HG02642 (cell line): ENCODE data around the gene PAN3.

Experiments
- ATAC-seq: cut with Tn5 transposase; IDR thresholded peaks from one replicate; pipeline ENCODE4 v1.9.1; 2021; ENCODE audit warnings: mild to moderate bottlenecking; ENCODE audit not compliant: unreplicated experiment, poor library complexity

PAN3 gene

DNA sequence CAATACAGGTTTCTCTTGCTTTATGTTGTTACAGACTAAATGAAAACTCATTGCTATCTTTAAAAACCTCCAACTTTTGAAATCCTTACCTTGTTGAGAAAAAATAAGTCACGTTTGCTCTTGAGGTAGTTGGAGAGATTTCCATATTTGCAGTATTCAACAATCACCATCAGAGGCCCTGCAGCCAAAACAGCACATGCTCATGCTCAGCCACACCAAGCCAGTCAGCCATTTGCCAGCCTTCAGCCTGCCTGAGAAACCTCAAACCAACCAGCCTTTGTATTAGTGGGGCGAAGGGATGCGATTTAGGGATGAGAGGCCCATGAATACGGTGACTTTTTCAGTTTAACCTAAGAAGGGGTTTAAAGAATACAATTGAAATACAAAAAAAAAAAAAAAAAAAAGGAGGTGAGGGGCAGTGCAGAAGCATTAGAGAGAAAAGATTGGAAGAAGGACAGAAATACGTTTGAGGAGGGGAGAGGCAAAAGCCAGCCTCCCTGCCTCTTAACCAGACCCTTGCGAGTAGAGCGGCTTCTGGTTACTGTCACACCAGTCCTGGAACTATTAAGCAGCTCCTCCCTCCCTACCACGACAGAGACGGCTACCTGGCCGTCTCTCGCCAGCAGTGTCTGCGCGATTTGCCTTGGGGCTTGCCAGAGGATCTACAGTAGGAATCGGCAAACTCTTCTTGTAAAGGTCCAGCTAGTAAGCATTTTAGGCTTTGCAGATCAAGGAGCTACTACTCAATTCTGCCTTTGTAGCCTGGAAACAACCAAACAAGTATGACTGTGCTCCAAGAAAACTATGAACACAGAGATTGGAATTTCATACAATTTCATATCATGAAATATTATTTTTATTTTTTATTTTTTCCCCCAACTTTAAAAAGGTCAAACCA, 189.3 kb downstream of the PAN3 start:
- no peak for ATAC-seq

DNA sequence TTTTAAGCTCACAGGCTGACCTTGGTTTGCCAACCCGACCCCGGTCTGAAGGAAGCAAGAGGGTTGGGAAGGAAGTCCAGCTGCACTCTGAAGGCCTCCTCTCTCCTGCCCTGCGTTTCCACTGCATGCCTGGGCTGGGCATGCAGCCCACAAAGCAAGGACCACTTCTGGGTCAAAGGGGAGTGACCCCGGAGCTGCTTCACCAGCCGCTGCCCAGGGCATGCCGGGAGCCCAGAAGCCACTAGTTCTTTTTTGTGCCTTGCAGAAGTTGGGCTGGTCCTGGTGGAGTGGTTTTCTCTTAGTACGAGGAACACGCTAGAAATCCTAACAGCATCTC, 189.9 kb downstream of the PAN3 start:
- ATAC-seq = no peak

DNA sequence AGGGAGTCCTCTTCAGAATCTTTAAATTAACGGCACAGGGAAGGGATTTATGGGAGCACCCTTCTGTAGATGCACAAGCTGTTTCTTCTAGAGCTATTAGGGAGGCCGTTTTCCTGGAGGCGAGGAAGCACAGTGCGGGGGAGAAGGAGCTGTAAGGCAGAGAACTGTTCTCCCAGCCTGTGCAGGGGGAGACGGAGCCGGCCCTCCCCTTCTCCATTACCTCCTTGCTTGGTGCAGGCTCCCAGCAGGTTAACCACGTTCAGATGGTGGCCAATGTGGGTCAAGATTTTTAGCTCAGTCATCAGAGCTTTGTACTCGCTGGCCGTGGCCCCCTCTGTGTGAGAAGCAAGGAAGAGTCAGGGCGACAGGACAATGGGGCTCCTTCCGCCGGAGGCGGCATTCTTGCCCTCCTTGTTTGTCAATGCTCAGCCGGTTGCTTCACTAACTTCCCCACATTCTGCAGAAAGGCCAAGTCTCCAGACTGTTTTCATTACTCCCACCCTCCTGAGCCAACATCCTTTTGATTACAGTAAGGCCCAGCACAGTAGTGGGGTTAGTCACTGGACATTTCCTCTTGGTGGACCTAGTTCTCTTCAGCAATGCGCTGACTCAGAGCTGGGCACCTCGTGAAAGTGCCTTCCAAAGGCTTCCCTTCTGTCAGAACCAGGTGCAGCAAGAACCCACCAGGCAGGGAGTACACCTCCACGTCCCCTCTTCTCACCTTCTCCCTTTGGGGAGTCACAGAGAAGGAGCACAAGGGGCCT, 191.2 kb downstream of the PAN3 start:
- no peak for ATAC-seq

DNA sequence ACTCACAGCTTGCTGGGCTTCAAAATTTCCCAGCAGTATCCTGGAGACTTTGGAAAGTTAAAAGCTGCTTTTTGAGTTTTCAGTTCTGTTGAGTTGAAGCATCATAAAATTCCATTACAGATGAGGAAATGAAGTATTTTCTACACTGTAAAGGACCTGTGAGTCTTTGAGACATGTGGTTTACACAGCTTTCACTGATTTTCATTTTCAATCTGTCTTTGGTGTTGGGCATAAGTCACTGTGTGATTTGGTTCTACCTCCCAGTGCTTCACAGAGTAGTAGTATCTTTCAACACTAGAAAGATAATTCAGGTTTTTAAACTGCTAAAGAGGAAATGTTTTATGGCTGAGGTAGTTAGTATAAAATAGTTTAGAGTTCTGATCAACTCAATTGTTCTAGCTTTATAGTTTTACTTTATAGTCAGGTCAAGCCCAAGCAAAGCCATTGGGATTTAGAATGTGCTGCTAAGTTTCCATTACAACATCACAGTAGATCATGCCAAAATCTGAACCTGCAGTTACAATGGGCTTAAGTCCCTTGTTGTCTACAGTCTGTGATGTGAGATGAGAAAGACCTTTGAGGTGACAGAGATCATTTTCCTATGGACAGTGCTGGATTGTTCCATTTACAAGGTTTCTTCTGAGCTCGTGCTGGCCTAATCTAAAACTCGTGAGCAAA, 195.0 kb downstream of the PAN3 start:
- ATAC-seq = no peak

DNA sequence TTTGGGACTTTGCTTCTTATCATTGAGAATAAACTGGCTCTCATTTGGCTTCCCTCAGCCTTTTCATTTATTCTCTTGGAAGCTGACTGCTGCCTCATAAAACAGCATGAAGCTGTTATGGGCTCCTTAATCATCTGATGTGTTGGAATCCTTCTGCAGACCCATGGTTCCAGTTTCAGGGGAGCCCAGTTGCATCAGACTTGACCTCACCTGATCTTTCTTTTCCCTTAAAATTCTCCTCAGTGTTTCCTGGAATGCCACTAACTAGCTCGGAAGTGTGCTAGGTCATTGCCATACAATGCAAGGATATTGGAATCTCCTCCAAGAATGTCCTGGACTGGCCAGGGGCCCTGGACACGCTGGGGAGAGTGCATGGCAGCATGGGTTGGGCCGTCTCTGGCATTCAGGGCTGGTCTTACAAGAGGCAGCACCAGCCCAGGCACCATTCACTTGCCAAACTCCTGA, 197.9 kb downstream of the PAN3 start:
- ATAC-seq = no peak

DNA sequence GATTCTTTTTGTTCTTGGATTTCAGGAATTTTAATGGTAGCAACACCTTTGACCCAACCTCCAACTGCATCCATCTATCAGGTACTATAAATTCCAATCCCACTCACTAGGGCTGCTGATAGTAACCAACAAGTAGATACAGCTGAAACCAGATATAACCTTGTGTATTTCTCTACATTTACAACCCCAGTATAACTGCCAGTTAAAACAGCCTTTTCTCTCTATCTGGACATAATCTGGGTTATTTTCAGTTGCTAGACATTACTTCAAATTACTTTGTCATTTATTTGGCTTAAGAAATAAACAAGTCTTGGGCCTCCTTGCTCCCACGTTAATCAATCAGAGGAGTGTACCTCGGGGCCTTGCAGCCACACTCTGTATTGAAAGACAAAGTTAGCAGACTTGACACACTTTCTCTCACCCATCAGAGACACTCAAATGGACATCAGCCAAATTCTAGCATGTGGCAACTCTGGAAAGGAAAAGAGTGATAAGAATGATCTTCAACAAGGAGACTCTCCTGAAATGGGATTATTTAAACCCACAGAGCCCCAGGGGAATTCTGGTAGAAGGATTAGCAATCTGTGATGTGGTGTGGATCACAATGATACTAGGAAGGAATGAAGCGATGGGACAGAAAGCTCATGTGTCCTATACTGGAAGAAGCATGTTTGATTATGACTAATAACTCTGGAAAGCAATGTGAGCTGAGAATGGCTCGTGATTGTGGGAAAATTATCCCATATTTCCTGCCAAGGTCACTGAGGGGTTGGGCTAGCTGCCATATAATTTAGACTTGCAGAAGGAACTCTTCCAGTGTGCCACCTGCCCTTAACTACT, 199.0 kb downstream of the PAN3 start:
- ATAC-seq = no peak

DNA sequence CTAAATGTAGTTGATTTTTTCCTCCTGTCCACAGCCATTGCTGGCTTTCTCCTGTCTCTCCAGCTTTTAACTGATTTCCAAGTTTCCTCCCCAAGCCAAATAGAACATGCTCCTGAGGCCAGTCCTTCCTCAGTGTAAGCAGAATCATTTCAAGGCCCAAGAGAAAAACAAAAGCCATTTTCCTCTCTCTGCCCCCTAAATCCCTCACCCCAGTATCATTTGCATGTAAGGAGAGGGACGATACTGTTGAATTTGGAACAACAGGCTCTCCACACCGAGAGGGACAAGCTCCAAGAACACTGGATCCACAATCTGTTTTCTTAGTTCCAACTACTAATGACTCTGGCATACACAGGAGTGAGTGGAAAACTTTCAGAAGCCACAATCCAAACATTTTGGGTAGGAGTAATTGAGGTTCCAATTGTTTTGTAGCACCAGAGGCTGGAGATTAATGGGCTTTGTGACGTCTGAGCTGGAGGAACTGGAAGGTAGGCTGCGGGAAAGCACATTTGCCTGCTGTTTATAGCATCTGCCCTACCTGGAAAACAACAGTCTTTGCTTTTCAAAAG, 199.7 kb downstream of the PAN3 start:
- no peak for ATAC-seq

DNA sequence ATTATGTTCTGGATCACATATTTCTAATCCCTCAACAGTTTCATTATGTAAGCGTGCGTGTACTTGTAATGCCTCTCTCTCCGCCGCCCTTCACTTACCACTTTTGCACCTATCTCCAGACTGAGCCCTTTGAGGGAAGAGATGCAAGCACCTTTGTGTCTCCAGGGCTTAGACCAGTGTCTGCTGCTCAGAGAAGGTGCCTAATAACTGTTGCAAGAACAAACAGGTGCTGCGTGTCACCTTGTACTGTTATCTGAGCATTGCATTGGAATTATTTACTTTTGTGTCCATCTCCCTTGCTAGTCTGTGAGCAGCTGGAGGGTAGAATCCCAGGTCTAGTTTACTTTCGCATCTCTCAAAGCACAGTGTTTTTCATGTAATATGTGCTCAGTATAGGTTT, 200.4 kb downstream of the PAN3 start:
- no peak for ATAC-seq

DNA sequence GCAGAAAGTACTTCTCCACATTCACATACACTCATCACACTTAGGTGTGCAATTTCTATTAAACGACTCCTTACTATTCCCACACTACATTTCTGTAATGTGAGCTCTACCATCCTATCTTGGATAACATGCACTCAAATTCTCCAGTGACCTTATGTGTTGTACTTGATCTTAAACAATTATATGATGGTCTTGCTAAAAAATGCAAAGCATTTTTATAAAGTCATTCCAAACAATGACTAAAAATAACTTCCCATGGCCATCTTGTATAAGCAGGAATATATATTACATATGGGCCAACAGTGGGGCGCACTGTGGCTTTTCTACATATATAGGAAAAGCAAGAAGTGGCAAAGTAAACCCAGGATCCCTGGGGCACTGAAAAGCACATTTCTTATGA, 201.1 kb downstream of the PAN3 start:
- no peak for ATAC-seq

DNA sequence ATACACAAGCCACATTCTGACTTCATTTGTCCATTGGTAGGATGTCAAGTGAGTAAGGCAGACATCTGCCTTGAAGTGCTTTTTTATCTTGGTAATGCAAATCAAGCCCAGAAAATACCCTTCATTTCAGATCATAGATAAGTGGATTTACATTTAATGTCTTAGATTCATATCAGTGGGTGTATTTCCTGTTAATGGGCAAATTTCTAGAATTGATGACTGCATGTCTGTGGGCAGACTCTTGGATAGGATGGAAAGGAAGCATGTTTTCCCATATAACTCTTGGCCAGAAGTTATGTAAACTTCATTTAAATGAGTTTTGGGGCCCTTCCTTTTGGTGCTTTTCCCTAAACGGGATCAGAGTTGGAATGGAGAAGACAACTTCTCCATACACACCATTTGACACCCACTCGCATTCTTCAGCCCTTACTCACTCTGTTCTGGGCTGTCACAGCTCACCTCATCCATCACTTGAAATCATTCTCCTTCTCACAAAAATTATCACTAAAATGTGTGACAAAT, 202.0 kb downstream of the PAN3 start:
- ATAC-seq = no peak

DNA sequence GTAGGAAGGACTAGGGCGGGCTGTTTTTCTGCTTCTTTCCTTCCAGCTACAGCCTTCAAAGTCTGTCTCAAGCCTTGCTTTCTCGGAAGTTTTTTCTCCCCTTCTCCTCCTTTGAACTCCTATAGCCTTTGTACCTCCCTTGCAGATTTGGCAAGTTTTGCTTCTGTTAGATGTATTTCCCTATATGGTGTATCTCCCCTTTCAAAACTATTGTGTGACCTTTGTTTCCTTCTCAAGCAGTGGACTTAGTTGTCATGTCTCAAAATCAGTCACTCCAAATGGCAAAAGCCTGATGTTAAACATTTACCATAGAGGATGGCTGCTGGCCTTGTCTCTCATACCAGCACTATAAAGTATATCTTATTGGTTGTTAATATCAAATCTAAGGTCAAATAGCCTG, 203.9 kb downstream of the PAN3 start:
- ATAC-seq = no peak

DNA sequence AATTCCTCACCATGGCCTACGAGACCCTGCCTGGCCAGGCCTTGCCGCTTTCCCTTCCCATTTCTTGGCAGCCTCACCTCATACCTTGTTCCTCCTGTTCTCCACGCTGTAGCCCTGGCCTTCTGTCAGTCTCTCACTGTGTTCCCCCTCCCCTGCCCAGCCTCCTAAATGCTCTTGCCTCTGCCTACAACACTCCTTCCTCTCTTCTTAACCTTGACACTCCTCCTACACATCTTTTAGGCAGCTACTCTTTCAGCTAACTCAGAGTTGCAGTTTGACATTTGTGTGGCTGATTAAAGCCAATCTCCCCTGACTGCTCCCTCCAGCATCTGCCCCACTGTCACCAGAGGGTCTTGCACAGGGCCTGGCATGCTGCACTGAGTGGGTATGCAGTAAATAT, 205.8 kb downstream of the PAN3 start:
- no peak for ATAC-seq
